GM12892 (cell line): ENCODE results near the gene TAC3.

ENCODE experiments used
- POLR2A ChIP-seq: IDR thresholded peaks from 2 replicates; pipeline ENCODE4 v1.6.1; 2011; ENCODE audit warnings: low read depth, low read length, control low read depth
- POLR2AphosphoS5 ChIP-seq: IDR thresholded peaks from 2 replicates; pipeline ENCODE4 v1.6.1; 2011; ENCODE audit warnings: low read depth, low read length, control low read depth
- TAF1 ChIP-seq: IDR thresholded peaks from 2 replicates; pipeline ENCODE4 v1.6.1; 2011; ENCODE audit warnings: low read depth, mild to moderate bottlenecking, control low read depth, low read length, borderline replicate concordance

DNA sequence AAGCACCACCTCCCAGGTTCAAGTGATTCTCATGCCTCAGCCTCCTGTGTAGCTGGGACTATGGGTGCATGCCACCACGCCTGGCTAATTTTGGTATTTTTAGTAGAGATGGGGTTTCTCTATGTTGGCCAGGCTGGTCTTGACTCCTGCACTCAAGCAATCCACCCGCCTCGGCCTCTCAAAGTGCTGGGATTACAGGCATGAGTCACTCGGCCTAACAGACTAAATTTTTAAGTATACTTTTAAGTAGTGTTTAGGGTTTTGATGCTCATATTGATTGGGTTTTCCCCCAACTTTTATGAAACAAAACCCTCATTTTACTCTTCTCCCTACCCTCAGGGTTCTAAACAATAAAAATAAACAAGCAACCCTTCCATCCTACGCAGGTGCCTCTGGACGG lies 28.1 kb upstream of the TAC3 start:
- TF ChIP-seq POLR2A (no peak), POLR2AphosphoS5 (no peak), TAF1 (no peak)
